HepG2 (cell line): ENCODE results near the gene STARD5. TPM values are rescaled to one million over a fixed set of nuclear protein-coding genes. Genes with fewer than 3 reads are reported as not detected.

Source experiments
- HDAC2 ChIP-seq: sonication (generic); formaldehyde crosslinking; IDR thresholded peaks from 2 replicates; pipeline ENCODE4 v1.4.0; 2020; ENCODE audit warnings: missing genetic modification reagents
- KIAA2018 ChIP-seq: sonication (generic); formaldehyde crosslinking; IDR thresholded peaks from 2 replicates; pipeline ENCODE4 v1.5.0; 2020; ENCODE audit warnings: mild to moderate bottlenecking, missing genetic modification reagents, borderline replicate concordance
- KLF16 ChIP-seq, 2 experiments: sonication (generic) in 1 of 2; formaldehyde crosslinking in 1 of 2; IDR thresholded peaks; 2 replicates each; pipeline versions ENCODE4 v1.6.1 to v1.8.0; 2016 to 2023; ENCODE audit warnings: missing genetic modification reagents in 2 of 2, missing compliant biosample characterization in 1 of 2
- SATB2 ChIP-seq: sonication (generic); formaldehyde crosslinking; IDR thresholded peaks from 2 replicates; pipeline ENCODE4 v1.5.0; 2020; ENCODE audit warnings: missing genetic modification reagents
- XRCC5 ChIP-seq: fragments of 200-400 bp; formaldehyde crosslinking; optimal IDR thresholded peaks from 2 replicates; pipeline ENCODE3; 2017; ENCODE audit warnings: mild to moderate bottlenecking, low read length
- ZBTB42 ChIP-seq: sonication (generic); formaldehyde crosslinking; IDR thresholded peaks from 2 replicates; pipeline ENCODE4 v1.5.0; 2020; ENCODE audit warnings: mild to moderate bottlenecking, missing genetic modification reagents
- ZGPAT ChIP-seq: IDR thresholded peaks from 2 replicates; pipeline ENCODE4 v1.6.1; 2016; ENCODE audit warnings: mild to moderate bottlenecking
- ZNF331 ChIP-seq: sonication (generic); formaldehyde crosslinking; IDR thresholded peaks from 2 replicates; pipeline ENCODE4 v1.4.0; 2020; ENCODE audit warnings: missing genetic modification reagents
- ZNF333 ChIP-seq: sonication (generic); formaldehyde crosslinking; IDR thresholded peaks from 2 replicates; pipeline ENCODE4 v1.4.0; 2020; ENCODE audit warnings: mild to moderate bottlenecking, missing genetic modification reagents, borderline replicate concordance
- ZNF572 ChIP-seq: sonication (generic); formaldehyde crosslinking; IDR thresholded peaks from 2 replicates; pipeline ENCODE4 v1.5.1; 2020; ENCODE audit warnings: mild to moderate bottlenecking, missing genetic modification reagents
- ZNF670 ChIP-seq: sonication (generic); formaldehyde crosslinking; IDR thresholded peaks from 2 replicates; pipeline ENCODE4 v1.8.0; 2022; ENCODE audit warnings: mild to moderate bottlenecking, missing genetic modification reagents, borderline replicate concordance
- ZNF740 ChIP-seq: sonication (generic); formaldehyde crosslinking; IDR thresholded peaks from 2 replicates; pipeline ENCODE4 v1.4.0; 2020; ENCODE audit warnings: missing genetic modification reagents
- ZSCAN12 ChIP-seq: sonication (generic); formaldehyde crosslinking; IDR thresholded peaks from 2 replicates; pipeline ENCODE4 v1.9.0; 2021; ENCODE audit warnings: mild to moderate bottlenecking, missing genetic modification reagents
- polyA plus RNA-seq, 8 experiments: library from polyadenylated mRNA; depleted of rRNA in 3 of 8; stranded (reverse) in 7 of 8; unstranded in 1 of 8; fragments of >200 nt; fragmentation: Illumina TruSeq in 4 of 8; extraction: Trizol in 4 of 8; gene quantifications; 2 replicates each; pipeline versions ENCODE4 v1.2.1 to v1.2.3, GENCODE V29; 2011 to 2016; ENCODE audit warnings: low read depth in 4 of 8, missing spikeins in 1 of 8, mixed read lengths in 1 of 8; ENCODE audit not compliant: insufficient read depth in 1 of 8
- total RNA-seq, 5 experiments: library from RNA; depleted of rRNA; stranded (reverse); fragments of >200 nt; fragmentation: Illumina TruSeq; extraction: Trizol; gene quantifications; 2 replicates each; pipeline ENCODE4 v1.2.3, GENCODE V29; 2016; ENCODE audit warnings: low read depth in 1 of 5
- TF ChIP-seq, protein P1 (sequence below): sonication (generic); formaldehyde crosslinking; conservative IDR thresholded peaks from 2 replicates; pipeline ENCODE4 v1.8.0; 2022; ENCODE audit warnings: mild to moderate bottlenecking, moderate library complexity, missing genetic modification reagents
- TF ChIP-seq, protein P2 (sequence below): sonication (generic); formaldehyde crosslinking; IDR thresholded peaks from 2 replicates; pipeline ENCODE4 v1.4.0; 2020; ENCODE audit warnings: missing genetic modification reagents, mild to moderate bottlenecking, borderline replicate concordance

STARD5 gene
- total and polyA plus RNA-seq, 2 of the 13 experiments (the other 11 are each of a cell fraction or from before 2014, with no cell fraction given) = 3.1 to 3.5 TPM

GRCh38 chr15:81323944-81324881, at the start of gene STARD5 (continued):
- TF ChIP-seq ZNF331 (CRISPR knock-in tag) (no peak), ZNF670 (peak; percentile 45; the same call in 1 of the 2 replicates), KLF16 (CRISPR knock-in tag; IDR thresholded peaks at IDR 0.05) (peak in 1 of 2 experiments; percentile 57; a peak in 1 of 4 replicates), ZSCAN12 (no peak), SATB2 (no peak), ZGPAT (CRISPR knock-in tag) (peak; percentile 29; the same call in 1 of the 2 replicates), KIAA2018 (CRISPR knock-in tag) (no peak), XRCC5 (no peak), ZNF572 (CRISPR knock-in tag) (no peak), ZNF740 (no peak), ZBTB42 (no peak; the same call in 1 of the 2 replicates), ZNF333 (CRISPR knock-in tag) (peak; percentile 53; the same call in 1 of the 2 replicates), HDAC2 (CRISPR knock-in tag) (no peak)
- TF ChIP-seq, protein P1, sequence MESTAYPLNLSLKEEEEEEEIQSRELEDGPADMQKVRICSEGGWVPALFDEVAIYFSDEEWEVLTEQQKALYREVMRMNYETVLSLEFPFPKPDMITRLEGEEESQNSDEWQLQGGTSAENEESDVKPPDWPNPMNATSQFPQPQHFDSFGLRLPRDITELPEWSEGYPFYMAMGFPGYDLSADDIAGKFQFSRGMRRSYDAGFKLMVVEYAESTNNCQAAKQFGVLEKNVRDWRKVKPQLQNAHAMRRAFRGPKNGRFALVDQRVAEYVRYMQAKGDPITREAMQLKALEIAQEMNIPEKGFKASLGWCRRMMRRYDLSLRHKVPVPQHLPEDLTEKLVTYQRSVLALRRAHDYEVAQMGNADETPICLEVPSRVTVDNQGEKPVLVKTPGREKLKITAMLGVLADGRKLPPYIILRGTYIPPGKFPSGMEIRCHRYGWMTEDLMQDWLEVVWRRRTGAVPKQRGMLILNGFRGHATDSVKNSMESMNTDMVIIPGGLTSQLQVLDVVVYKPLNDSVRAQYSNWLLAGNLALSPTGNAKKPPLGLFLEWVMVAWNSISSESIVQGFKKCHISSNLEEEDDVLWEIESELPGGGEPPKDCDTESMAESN (CRISPR knock-in tag) = 0 out of 2 replicates have a peak, but pooled peaks have one; percentile 24
- TF ChIP-seq, protein P2, sequence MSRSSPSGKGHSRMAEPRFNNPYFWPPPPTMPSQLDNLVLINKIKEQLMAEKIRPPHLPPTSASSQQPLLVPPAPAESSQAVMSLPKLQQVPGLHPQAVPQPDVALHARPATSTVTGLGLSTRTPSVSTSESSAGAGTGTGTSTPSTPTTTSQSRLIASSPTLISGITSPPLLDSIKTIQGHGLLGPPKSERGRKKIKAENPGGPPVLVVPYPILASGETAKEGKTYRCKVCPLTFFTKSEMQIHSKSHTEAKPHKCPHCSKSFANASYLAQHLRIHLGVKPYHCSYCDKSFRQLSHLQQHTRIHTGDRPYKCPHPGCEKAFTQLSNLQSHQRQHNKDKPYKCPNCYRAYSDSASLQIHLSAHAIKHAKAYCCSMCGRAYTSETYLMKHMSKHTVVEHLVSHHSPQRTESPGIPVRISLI (CRISPR knock-in tag) = no peak
